NCI-H2107 (cell line): ENCODE results near the gene P2RY2.

ENCODE experiments used
- DNase-seq: peaks from one replicate; lab custom pipeline; 2025; lab: John Stamatoyannopoulos, UW

Gene P2RY2

GRCh38 chr11:73244589-73245240, 26.6 kb downstream of the P2RY2 start:
- no peak for DNase-seq

- DNase-seq = no peak
These were observed 27.4 kb downstream of the P2RY2 start for GRCh38 chr11:73245461-73245860.

GRCh38 chr11:73246303-73246702, 28.2 kb downstream of the P2RY2 start:
- no peak for DNase-seq

GRCh38 chr11:73248526-73249185, 30.6 kb downstream of the P2RY2 start:
- DNase-seq = no peak

GRCh38 chr11:73249304-73249703, 31.2 kb downstream of the P2RY2 start:
- DNase-seq = no peak

- no peak for DNase-seq
These were observed 32.0 kb downstream of the P2RY2 start for GRCh38 chr11:73249853-73250783.

- no peak for DNase-seq
These were observed 34.6 kb downstream of the P2RY2 start for GRCh38 chr11:73252577-73253191.

GRCh38 chr11:73257342-73258103, 39.4 kb downstream of the P2RY2 start:
- no peak for DNase-seq

GRCh38 chr11:73258104-73259035, 40.3 kb downstream of the P2RY2 start:
- DNase-seq = no peak

- DNase-seq = no peak
These were observed 41.5 kb downstream of the P2RY2 start for GRCh38 chr11:73259406-73260126.

GRCh38 chr11:73260127-73260457, 42.0 kb downstream of the P2RY2 start:
- DNase-seq = no peak

GRCh38 chr11:73262851-73263495, 44.9 kb downstream of the P2RY2 start:
- DNase-seq = no peak

GRCh38 chr11:73263640-73264039, 45.6 kb downstream of the P2RY2 start:
- DNase-seq = no peak

GRCh38 chr11:73265278-73265810, 47.3 kb downstream of the P2RY2 start:
- DNase-seq = no peak

- no peak for DNase-seq
These were observed 48.0 kb downstream of the P2RY2 start for GRCh38 chr11:73265853-73266645.

- no peak for DNase-seq
These were observed 48.6 kb downstream of the P2RY2 start for GRCh38 chr11:73266646-73267020.

GRCh38 chr11:73267122-73267846, 49.2 kb downstream of the P2RY2 start:
- DNase-seq = no peak
